HUES64 (cell line): ENCODE results near the gene TBATA.

ENCODE experiments used
- H3K27ac ChIP-seq: 2 replicates; pipeline ENCODE4 v1.7.0; 2013; ENCODE audit warnings: low read depth, low read length, inconsistent platforms
- H3K27me3 ChIP-seq: 2 replicates; pipeline ENCODE4 v1.6.1; 2013; ENCODE audit warnings: mild to moderate bottlenecking, low read length; ENCODE audit not compliant: insufficient read depth
- H3K36me3 ChIP-seq: 2 replicates; pipeline ENCODE4 v1.6.1; 2013; ENCODE audit warnings: mild to moderate bottlenecking, low read length; ENCODE audit not compliant: insufficient read depth
- H3K4me1 ChIP-seq: 2 replicates; pipeline ENCODE4 v1.6.1; 2013; ENCODE audit warnings: mild to moderate bottlenecking, low read length, moderate library complexity; ENCODE audit not compliant: insufficient read depth
- H3K4me3 ChIP-seq: 2 replicates; pipeline ENCODE4 v1.5.1; 2013; ENCODE audit warnings: mild to moderate bottlenecking, low read length, moderate library complexity
- H3K9ac ChIP-seq: 2 replicates; pipeline ENCODE4 v1.6.1; 2013; ENCODE audit warnings: mild to moderate bottlenecking, low read depth, low read length
- H3K9me3 ChIP-seq: 2 replicates; pipeline ENCODE4 v1.6.1; 2013; ENCODE audit warnings: low read depth, low read length; ENCODE audit not compliant: insufficient read depth
- WGBS: fragments of 150-250, 120-280 bp; methylation state at CpG from one replicate; pipeline ENCODE4 v1.1.7; 2013; ENCODE audit warnings: missing lambda C conversion rate; 5-methylcytosine and 5-hydroxymethylcytosine counted together

TBATA gene

DNA sequence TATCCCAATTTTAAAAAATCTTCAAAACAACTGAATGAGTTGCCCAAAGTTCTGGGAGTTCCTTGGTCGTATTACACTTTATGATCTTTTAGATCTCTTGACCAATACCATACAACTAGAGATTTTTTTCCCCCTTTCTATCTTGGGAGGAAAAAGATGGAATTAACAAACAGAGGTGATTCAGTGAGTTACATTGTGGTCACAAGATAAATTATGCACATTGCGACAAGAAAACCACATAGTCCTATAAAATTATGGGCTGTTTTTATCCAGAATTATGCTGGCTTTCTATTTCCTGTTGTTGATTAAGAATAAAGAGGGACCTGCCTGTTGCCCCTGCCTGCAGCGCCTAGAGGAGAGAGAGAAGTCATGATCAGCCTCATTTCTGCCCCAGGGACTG lies 22.4 kb upstream of the TBATA start:
- Histone ChIP-seq H3K36me3 (no peaks in the 10 kb centered on the region), H3K9ac (no peak overlapping the region), H3K4me3 (no peak overlapping the region), H3K4me1 (peaks cover 5% of the 10 kb centered on the region; the same call in 1 of the 2 replicates), H3K27ac (no peak overlapping the region), H3K27me3 (no peaks in the 10 kb centered on the region), H3K9me3 (no peaks in the 10 kb centered on the region)
- 93% methylated on average over 3 of the region's 3 CpGs for WGBS

DNA sequence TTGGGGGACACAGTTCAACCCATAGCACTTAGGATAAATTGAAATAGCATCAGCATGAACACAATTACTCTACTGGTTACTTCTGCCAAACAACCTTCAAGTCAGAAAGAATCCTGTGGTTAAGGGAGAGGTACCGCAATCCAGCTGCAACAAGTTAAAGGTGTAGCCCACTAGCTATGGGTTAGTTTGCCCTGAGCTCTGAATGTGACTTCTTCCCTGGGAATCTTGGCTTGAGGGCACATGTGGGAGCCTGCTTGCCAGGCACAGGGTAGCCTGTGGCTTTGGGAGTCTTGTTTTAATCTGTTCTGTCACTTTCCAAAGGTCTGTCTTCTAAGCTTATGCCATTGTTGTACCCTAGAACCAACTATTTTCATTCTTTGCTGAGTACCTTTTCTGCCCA lies 21.7 kb upstream of the TBATA start:
- 85% methylated on average over 1 of the region's 1 CpG for WGBS
- Histone ChIP-seq H3K27ac (no peak overlapping the region), H3K27me3 (no peaks in the 10 kb centered on the region), H3K9ac (no peak overlapping the region), H3K4me1 (peaks cover 5% of the 10 kb centered on the region; the same call in 1 of the 2 replicates), H3K4me3 (no peak overlapping the region), H3K9me3 (no peaks in the 10 kb centered on the region), H3K36me3 (no peaks in the 10 kb centered on the region)

- WGBS = 97% methylated on average over 3 of the region's 3 CpGs
- Histone ChIP-seq H3K36me3 (no peaks in the 10 kb centered on the region), H3K4me1 (peaks cover 5% of the 10 kb centered on the region; the same call in 1 of the 2 replicates), H3K4me3 (no peak overlapping the region), H3K9ac (no peak overlapping the region), H3K9me3 (no peaks in the 10 kb centered on the region), H3K27me3 (no peaks in the 10 kb centered on the region), H3K27ac (no peak overlapping the region)
These were observed 20.5 kb upstream of the TBATA start for GRCh38 chr10:70805619-70806215.

DNA sequence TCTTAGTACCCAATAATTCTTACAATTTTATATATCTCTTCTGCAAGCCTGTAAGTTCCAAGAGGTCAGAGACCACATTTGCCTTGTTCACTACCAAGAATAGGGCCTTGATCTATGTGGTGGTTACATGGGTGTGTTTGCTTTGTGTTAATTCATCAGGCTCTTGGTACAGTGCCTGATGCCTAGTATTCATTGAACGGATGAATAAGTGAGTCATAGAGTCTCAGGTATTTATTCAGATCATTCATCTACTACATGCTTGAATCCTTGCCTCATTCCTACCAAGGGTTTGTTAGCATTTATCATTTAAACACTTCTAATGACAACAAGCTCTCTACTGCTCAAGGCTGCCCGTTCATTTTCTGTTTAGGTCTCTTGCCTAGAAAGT lies 19.2 kb upstream of the TBATA start:
- peaks cover 5% of the 10 kb centered on the region; the same call in 1 of the 2 replicates for H3K4me1 ChIP-seq
- H3K27ac ChIP-seq = no peak overlapping the region
- H3K36me3 ChIP-seq = no peaks in the 10 kb centered on the region
- 97% methylated on average over 2 of the region's 2 CpGs for WGBS
- H3K9ac ChIP-seq = no peak overlapping the region
- no peaks in the 10 kb centered on the region for H3K27me3 ChIP-seq
- H3K4me3 ChIP-seq = no peak overlapping the region
- H3K9me3 ChIP-seq = no peaks in the 10 kb centered on the region

- no peak overlapping the region for H3K27ac ChIP-seq
- WGBS = 100% methylated on average over 2 of the region's 2 CpGs
- no peaks in the 10 kb centered on the region for H3K36me3 ChIP-seq
- no peaks in the 10 kb centered on the region for H3K9me3 ChIP-seq
- H3K9ac ChIP-seq = no peak overlapping the region
- peaks cover 5% of the 10 kb centered on the region; the same call in 1 of the 2 replicates for H3K4me1 ChIP-seq
- H3K4me3 ChIP-seq = no peak overlapping the region
- H3K27me3 ChIP-seq = no peaks in the 10 kb centered on the region
These were observed 18.7 kb upstream of the TBATA start for GRCh38 chr10:70803775-70804420.

DNA sequence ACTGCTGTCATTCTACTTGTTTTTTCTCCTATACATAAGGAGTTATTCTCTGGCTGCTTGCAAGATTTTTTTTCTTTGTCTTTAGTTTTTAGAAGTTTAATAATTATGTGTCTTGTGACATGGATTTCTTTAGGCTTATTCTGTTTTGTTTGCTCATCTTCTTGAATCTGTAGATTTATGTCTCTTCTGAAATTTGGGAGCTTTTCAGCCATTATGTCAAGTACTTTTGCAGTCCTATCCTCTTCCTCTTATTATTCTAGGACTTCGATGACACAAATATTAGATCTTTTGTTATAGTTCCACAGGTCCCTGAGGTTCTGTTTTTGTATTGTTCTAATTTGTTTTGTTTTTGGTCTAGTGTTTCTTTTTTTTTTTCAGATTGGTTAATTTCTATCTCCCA lies 16.7 kb upstream of the TBATA start:
- Histone ChIP-seq H3K36me3 (no peaks in the 10 kb centered on the region), H3K4me1 (no peaks in the 10 kb centered on the region; the same call in 1 of the 2 replicates)
- WGBS = no CpG with 5 or more reads among the region's 1 CpG

GRCh38 chr10:70799124-70799523 lies 13.9 kb upstream of the TBATA start:
- H3K27ac ChIP-seq = no peak overlapping the region
- no peaks in the 10 kb centered on the region for H3K4me1 ChIP-seq
- H3K36me3 ChIP-seq = no peaks in the 10 kb centered on the region
- no peak overlapping the region for H3K9ac ChIP-seq
- no peaks in the 10 kb centered on the region for H3K27me3 ChIP-seq
- H3K4me3 ChIP-seq = no peak overlapping the region
- 94% methylated on average over 5 of the region's 5 CpGs for WGBS
- no peaks in the 10 kb centered on the region for H3K9me3 ChIP-seq

More for the DNA sequence above, 16.7 kb upstream of the TBATA start:
- H3K9ac ChIP-seq = no peak overlapping the region
- no peak overlapping the region for H3K4me3 ChIP-seq
- H3K27ac ChIP-seq = no peak overlapping the region
- no peaks in the 10 kb centered on the region for H3K27me3 ChIP-seq
- no peaks in the 10 kb centered on the region for H3K9me3 ChIP-seq

- Histone ChIP-seq H3K4me3 (no peak overlapping the region), H3K36me3 (no peaks in the 10 kb centered on the region), H3K9ac (no peak overlapping the region), H3K4me1 (no peaks in the 10 kb centered on the region), H3K27me3 (no peaks in the 10 kb centered on the region), H3K27ac (no peak overlapping the region), H3K9me3 (no peaks in the 10 kb centered on the region)
- WGBS = 93% methylated on average over 7 of the region's 7 CpGs
These were observed 12.7 kb upstream of the TBATA start for GRCh38 chr10:70797840-70798239.

DNA sequence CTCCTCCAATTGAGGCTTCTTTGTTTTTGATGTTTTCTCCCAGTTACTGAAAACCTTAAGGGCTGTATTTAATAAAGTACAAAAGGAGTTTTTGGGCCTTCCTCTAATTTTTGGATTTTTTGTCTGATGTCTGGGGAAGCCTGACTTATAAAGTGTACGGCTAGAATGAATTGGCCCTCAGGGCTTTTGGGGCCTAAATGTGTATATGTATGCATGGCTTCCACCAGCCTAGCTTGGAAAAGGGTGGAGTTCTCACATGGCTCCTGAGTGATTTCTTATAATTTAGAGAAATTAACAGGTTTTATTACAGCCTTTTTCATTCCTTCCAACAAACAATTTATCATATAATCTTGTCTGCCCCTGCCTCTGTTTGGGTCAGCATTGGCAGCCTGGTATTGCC lies 10.4 kb upstream of the TBATA start:
- 94% methylated on average over 1 of the region's 1 CpG for WGBS
- H3K4me1 ChIP-seq = no peaks in the 10 kb centered on the region
- no peak overlapping the region for H3K27ac ChIP-seq
- H3K27me3 ChIP-seq = no peaks in the 10 kb centered on the region
- no peak overlapping the region for H3K9ac ChIP-seq
- no peaks in the 10 kb centered on the region for H3K9me3 ChIP-seq
- H3K4me3 ChIP-seq = no peak overlapping the region
- H3K36me3 ChIP-seq = no peaks in the 10 kb centered on the region

DNA sequence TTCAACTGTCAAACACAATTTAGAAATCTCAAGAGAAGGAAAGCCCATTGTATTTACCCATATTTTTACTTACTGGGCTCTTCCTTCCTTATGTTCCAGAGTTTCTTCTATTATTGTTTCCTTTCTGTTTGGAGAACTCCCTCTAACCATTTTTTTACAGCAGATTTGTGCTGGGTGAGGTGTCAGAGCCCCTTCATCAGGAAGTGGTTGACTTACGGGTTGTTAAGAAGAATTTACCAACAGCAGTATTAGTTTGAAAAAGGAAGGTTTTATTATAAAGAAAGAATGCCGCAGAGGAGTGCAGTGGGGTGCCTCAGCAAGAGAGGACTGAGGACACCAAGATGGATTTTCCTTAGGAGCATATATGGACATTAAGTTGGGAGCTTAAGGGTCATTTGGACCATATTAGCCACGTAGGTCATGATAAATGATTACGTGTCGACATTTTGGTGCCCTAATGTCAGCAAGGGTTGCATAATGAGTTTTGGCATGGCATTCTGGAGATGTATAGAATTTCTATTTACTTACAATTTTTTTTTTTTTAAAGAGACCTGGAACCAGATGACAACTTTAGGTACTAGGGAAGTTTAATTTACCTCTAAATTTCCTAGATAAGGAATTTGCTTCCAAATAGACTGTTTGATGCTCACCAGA lies 6.3 kb upstream of the TBATA start:
- Histone ChIP-seq H3K4me3 (no peak overlapping the region), H3K9me3 (no peaks in the 10 kb centered on the region), H3K4me1 (no peaks in the 10 kb centered on the region), H3K9ac (no peak overlapping the region), H3K27ac (no peak overlapping the region), H3K36me3 (no peaks in the 10 kb centered on the region), H3K27me3 (no peaks in the 10 kb centered on the region)
- 96% methylated on average over 5 of the region's 5 CpGs for WGBS

- no peaks in the 10 kb centered on the region for H3K4me1 ChIP-seq
- H3K4me3 ChIP-seq = no peak overlapping the region
- H3K27me3 ChIP-seq = no peaks in the 10 kb centered on the region
- no peaks in the 10 kb centered on the region for H3K36me3 ChIP-seq
- no peak overlapping the region for H3K9ac ChIP-seq
- H3K27ac ChIP-seq = no peak overlapping the region
- WGBS = 68% methylated on average over 5 of the region's 5 CpGs
- no peaks in the 10 kb centered on the region for H3K9me3 ChIP-seq
These were observed 1.7 kb upstream of the TBATA start for GRCh38 chr10:70786799-70787415.
